GM19455 (cell line): Measurements from ENCODE around the gene AARS2.
"Not testable (repeated sequence)": the region's sequence is repeated elsewhere in the genome, so short reads cannot be mapped to it uniquely, and the experiment has no call there.

Experiments used
- ATAC-seq: cut with Tn5 transposase; IDR thresholded peaks from one replicate; pipeline ENCODE4 v1.9.1; 2021; ENCODE audit not compliant: unreplicated experiment

AARS2 gene

DNA sequence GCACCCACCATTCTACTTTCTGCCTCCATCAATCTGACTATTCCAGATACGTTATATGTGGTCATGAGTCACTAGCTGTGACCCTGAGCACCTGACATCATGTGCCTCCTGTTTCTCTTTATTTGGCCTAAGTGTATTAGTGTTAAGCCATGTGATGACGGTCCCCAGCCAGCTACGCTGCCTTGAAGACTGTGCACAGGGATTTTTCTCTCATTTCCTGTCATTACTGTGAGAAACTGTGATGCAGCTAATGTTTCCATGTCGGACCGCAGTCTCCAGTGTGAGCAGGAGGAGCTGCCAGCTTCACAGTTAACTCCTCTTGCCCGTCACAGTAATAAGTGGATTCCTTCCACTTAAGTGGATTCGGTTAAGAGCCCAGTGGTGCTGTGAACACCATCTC, 19.4 kb upstream of the AARS2 start:
- ATAC-seq: no peak

DNA sequence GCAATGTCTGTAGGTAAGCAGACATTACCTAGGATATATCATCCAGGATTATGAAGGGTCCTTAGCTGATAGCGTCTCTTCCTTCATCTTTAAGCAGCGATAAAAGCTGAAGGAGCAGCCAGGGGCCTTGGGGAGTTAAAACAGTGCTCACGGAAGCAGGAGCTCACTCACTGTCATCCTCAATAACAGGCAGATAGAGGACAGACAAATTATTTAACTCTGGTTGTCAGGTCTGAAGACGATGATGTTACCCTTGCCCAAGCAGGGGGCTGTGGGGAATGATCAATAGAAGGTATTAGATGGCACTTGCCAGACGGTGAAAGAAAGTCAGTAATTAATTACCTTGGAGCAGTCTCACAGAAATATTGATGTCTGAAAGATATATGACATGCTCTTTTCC, 16.7 kb upstream of the AARS2 start:
- ATAC-seq: no peak

DNA sequence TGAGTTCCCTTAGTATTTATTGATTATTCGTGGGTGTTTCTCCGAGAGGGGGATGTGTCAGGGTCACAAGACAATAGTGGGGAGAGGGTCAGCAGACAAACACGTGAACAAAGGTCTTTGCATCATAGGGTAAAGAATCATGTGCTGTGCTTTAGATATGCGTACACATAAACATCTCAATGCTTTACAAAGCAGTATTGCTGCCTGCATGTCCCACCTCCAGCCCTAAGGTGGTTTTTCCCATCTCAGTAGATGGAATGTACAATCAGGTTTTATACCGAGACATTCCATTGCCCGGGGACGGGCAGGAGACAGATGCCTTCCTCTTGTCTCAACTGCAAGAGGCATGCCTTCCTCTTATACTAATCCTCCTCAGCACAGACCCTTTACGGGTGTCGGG, 15.1 kb upstream of the AARS2 start:
- ATAC-seq: not testable (repeated sequence)

DNA sequence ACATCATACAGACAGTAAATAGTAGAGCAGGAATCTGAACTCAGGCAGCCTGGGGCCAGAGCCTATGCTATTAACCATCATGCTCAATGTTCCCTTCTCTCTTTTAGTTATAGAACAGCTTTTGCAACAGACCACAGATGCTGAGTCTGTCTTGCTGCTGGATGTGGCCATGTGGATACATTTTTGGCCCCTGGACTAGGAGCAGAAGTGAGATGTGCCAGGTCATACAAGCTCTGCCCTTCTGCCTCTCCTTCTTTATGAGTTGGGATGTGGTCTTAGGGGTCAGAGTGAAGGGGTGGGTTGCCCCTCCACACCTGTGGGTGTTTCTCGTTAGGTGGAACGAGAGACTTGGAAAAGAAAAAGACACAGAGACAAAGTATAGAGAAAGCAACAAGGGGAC, 14.6 kb upstream of the AARS2 start:
- no peak for ATAC-seq

DNA sequence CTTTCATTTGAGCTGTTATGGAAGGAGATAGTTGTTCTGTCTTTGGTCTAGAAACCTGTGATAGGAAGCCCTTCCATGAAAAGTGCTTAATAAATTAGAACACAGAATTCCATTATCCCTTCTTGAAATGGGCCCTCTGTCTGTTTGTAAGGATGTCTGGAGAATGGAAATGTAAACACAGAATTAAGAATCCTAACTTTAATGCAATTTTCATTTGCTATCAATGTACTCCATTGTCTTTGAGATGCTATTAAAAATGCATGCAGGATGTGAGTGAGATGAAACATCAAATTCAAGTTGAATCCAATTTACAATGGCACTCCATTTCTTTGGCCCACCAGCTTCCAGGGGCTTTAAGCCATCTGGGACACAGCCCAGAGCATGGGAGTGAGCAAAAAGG, 13.9 kb upstream of the AARS2 start:
- no peak for ATAC-seq

DNA sequence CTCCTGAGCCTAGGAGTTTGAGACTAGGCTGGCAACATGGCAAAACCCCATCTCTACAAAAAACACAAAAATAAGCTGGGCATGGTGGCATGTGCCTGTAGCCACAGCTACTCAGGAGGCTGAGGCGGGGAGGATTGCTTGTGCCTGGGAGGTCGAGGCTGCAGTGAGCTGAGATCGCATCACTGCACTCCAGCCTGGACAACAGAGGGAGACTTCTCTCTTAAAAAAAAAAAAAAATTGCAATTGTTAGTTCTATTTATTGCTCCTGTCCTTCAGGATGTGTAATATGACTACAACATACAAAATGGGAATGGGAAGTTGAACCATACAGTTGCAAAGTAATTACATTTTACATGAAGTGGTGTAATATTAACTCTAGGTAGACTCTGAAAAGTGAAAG, 8.1 kb upstream of the AARS2 start:
- no peak for ATAC-seq

DNA sequence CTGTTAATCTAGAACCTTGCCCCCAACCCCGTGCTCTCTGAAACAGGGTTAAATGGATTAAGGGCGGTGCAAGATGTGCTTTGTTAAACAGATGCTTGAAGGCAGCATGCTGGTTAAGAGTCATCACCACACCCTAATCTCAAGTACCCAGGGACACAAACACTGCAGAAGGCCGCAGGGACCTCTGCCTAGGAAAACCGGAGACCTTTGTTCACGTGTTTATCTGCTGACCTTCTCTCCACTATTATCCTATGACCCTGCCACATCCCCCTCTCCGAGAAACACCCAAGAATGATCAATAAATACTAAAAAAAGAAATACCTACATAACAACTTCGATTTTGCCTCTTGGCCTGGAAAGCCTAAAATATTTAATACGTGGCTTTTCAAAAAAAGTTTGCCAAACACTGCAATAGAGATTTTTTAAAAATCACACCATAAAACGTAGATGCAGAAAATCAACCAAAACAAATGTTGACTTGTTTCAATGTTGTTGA, 4.0 kb upstream of the AARS2 start:
- not testable (repeated sequence) for ATAC-seq

DNA sequence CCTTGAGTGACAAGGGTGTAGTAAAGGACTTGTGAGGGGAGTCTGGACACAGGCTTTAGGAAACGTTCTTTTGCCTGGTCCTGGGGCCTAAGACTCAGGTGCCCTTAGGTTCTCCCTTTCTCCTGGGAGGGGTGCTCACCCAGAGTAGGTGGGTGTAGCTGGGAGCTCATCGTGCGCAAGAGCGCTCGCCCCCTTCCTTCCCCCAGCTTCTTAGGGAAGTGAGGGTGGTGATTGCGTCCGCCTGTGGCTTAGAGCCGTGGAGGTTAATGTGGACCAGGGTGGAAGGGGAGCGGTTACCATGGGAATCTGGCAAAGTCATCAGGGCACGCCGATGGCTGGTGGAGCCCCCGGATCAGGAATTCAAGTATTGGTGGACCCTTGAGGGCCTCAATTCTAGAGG, 3.3 kb upstream of the AARS2 start:
- ATAC-seq: no peak

DNA sequence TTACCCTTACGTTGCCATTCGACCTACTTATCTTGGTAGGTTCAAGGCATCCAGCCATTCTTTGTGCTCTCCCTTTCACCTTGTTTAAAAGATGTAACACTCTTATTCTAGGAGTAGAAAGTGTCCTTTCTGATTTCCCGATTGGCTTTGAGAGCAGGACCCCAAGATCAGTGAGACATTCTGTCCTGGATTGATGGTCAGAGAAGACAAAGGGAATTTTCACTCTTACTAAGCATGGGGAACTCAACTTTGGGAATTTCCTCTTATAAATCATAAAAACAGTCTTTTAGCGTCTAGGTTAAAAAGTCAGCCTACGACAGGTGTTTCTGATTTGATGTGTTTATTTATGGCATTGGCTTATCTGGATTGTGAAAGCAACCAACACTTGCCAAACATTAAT, 2.8 kb upstream of the AARS2 start:
- no peak for ATAC-seq

DNA sequence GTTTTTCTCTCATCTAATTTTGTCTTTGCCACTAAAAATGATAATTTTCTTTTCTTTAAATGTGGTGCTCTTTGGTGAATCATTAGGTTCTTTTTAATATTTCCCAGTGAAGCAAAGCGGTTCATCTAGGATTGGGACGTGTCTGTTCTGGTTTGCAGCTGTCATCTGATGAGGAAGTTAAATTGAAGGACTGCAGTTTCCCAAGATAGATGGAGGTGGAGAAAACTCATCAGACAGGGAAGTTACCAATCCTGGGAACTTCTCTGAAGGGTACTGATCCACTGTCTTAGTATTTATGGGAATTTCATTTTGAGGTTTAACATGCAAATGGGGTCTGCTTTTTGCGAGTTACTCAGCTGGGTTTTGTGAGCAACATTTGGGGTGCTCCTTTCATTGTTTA, 2.4 kb upstream of the AARS2 start:
- ATAC-seq: no peak

DNA sequence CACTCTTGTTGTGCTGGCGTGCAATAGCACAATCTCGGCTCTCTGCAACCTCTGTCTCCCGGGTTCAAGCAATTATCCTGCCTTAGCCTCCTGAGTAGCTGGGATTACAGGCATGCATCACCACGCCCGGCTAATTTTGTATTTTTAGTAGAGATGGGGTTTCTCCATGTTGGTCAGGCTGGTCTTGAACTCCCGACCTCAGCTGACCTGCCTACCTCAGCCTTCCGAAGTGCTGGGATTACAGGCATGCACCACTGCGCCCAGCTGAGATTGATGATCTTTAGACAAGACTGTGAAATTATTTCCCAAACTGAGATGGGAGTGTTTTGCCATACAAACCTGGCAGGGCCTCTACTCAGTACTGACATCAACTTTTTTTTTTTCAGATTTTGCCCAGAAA, 1.5 kb upstream of the AARS2 start:
- ATAC-seq: not testable (repeated sequence)

DNA sequence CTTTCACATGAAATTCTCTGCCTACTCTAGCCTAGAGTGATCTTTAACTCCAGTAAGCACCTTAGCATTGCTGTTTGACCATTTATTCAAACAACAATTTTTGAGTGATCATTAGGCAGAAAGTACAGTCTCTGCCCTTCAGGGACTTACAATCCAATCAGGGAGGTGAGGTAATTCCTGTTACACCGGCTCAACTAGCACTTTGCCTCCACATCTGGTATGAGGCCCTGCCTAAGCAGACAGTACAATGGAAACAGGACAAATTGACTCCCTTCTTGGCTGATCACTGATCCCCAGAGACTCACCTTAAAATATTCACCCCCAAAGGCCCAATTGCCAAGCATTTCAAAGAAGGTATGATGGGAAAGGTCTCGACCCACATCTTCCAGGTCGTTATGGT, 1.4 kb downstream of the AARS2 start:
- no peak for ATAC-seq

DNA sequence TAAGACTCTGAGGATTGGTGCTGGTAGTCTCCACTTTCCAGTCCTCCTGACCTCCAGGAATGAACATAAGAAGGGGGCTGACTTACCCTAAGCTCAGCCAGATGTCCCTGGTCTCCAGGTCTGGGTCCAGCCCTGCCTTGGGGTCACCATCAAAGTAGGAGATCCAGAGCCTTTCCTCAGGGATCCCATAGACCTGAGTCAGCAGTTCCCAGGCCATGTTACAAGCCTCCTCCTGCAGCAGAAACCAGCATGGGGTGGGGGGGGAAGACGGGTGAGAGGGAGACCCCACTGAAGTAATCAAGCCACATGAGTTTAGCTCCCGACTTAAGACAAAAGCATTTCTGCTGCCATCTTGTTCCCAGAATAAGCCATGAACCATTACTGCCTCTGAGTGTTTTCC, 1.8 kb downstream of the AARS2 start:
- ATAC-seq: no peak

DNA sequence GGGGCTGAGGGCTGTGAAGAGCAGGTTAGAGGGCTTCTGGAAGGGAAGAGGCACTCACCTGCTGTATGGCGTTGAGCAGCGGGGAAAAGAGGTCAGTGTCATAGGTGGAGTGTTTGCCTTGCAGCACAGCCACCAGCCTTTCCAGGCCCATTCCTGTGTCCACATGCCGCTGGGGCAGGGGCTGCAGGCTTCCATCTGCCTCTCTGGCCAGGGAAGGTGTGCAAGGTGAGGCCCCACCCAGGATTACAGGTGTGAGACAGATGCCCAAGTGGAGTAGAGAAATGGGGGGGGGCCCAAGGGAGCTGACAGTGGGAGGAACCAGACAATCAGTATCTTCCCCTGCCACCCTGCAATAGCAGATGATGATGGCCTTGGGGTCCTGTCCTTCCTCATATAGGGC, 2.9 kb downstream of the AARS2 start:
- no peak for ATAC-seq

DNA sequence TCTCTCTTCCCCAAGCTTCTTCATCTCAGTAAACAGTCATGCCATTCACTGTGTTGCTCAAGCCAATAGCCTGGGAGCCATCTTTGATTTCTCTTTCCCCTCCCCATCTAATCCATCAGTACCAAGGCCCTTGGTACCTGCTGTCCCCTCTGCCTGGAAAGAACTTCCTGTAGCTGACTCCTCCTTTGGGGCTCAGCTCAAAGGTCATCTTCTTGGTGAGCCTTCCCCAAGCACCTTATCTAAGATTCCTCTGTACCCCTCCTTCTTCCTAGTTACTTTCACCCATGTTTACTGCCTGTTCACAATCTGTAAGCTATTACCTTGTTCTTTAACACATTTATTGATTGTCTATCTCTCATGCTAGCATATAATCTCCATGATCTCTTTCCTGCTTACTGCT, 3.5 kb downstream of the AARS2 start:
- no peak for ATAC-seq

DNA sequence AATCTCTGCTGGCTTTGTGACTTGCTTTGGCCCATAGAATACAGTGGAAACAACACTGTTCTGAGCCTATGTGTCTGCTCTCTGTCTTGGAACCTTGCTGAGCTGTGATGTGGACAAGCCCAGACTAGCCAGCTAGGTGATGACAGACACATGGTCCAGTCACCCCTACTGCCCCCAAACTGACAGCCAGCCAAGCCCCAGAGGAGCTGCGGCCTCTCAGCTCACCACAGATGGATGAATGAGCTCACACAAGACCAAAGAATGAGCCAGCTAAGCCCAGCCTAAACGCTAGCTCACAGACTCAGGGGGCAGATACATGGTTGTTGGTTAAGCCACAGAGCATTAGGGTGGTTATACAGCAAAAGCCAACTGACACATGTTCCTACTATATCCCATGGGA, 4.1 kb downstream of the AARS2 start:
- no peak for ATAC-seq

DNA sequence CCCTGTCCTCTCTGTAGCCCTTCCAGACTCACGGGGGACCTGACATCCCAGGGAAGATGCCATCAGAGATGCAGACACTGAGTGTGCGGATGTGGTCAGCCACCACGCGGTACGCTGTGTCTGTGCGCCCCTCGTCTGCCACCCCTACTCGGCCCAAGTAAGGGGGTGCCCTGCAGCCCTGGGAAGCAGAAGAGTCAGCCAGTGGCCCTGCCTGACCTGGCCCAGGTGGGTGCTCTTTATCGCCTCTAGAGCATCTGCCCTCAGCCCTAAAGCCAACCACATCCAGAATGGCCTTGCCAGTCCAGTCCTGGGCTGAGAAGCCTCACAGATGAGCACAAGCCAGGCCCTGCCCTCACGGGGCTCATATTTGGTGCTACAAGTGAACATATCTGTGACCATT, 5.9 kb downstream of the AARS2 start:
- no peak for ATAC-seq

DNA sequence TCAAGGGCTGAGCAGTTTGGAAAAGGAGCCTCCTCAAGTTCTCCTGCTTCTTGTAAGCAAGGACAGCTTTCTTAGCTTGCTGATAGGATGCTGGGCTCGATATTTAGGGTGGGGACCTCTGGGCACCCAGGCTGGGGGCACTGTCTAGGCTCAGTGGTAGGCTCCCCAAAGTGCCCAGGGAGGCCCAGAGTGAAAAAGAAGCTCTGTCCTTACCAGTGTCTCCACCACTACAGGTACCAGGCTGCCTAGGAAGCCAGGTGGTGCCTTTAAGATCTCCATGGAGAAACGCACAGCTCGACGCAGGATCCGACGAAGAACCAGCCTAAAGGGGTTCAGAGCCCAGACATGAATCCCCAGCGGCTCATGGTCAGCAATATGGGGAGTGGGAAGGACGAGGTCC, 6.4 kb downstream of the AARS2 start:
- no peak for ATAC-seq

DNA sequence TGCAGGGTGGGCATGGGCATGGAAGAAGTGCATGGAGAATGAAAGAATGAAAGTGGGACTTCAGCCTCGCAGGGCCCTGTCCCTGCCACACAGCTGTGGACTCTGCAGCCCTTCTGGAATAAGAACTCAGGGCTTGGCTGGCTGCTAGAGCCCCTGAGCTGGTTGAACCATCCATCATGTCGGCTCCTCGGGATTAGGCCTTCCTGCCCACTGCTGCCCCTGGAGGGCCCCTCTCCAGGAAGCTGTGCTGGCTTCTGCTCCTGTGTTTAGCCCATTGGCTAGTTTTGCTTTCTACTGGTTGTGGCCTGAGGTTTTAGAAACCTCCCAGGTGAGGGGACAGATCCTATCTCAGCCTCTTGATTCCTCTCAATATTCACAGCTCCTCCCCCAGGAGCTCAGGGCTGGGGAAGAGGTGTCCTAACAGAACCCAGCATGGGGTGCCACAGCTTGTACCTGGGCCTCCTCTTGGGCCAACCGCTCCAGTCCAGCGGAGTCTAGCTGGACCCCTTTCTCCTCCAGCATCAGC, 7.9 kb downstream of the AARS2 start:
- no peak for ATAC-seq

DNA sequence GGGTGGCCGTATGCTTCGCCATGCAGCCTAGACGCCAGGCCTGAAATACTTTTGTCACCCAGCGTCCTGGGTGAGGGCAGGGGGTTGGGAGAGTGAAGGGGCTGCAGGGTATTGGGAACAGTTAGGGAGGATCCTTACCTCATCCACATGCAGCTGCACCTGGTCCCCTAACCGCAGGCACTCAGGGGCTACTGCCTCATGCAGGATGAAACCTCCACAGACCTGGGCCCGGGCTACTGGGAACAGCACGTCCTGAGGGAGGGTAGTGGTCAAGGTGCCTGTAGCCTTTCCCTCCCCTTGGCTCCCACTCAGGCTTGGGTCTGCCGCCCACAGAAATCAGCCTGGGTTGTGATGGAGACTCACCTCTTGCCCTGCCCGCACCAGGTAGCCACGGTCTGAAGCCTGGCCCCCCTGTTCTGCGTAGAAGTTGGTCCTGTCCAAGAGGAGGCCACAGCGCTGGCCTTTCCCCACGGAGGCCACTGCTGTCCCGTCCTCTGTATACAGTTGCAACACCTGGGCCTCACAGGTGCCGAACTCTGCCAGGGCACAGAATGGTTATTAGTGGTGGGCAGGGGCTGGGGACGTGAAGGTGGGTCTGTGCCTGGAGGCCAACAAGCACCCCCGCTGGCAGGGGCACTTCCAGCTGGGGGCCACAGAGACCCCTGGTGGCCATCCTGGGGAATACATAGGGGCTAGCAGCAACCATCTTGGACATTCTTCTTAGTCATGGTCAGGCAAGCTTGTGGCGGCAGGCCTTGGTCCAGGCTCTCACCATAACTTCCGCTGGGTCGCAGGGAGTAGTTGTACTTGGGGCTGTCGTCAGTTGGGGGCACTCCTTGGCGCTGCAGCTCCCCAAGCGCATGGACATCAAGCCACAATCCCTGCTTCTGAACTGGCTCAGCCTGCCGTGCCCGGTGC, 8.6 kb downstream of the AARS2 start:
- ATAC-seq: no peak

DNA sequence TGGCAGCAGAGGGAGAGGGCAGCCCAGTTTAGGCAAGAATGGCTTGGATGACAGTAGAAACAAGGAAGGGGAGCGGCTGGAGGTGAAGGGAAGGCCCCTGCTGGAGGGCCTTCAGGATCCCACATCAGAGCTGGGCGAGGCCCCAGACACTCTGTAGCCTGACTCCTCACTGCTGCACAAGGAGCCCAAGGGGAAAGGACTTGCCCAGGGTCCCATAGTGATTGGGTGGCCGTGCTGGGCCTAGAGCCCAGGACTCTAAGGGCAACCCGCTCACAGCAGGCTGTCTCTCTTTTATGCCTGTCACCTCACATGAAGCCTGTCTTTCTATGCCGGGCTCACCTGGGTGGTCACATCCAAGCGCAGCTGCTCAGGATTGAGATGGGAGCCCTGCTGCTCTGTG, 9.3 kb downstream of the AARS2 start:
- no peak for ATAC-seq

DNA sequence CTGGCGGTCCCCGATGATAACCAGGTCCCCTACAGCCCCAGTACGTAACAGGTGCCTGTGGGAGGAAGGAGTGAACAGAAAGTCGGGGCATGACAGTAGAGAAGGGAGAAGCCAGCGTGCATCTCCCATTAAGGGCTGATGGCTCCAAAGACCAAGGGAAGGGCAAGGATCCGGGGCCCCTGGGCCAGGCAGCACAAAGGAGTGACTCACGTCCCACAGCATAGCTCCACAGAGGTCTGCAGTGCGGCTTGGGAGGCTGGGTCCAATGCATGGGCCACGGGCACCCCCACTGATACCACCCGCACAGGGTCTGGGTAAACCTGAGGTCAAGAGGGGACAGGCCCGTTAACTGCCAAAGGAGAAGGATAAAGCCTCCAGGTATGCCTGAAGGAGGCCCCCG, 10.3 kb downstream of the AARS2 start:
- ATAC-seq: no peak
